HG02610 (cell line): ENCODE measurements around the gene VPS37B.

Experiments
- ATAC-seq: cut with Tn5 transposase; IDR thresholded peaks from one replicate; pipeline ENCODE4 v1.9.1; 2021; ENCODE audit warnings: mild to moderate bottlenecking, moderate library complexity; ENCODE audit not compliant: unreplicated experiment

Gene VPS37B

GRCh38 chr12:122867691-122868461 is 28.0 kb downstream of the VPS37B start:
- no peak for ATAC-seq

- ATAC-seq, result no peak
These were observed 28.8 kb downstream of the VPS37B start for GRCh38 chr12:122866950-122867607.

DNA sequence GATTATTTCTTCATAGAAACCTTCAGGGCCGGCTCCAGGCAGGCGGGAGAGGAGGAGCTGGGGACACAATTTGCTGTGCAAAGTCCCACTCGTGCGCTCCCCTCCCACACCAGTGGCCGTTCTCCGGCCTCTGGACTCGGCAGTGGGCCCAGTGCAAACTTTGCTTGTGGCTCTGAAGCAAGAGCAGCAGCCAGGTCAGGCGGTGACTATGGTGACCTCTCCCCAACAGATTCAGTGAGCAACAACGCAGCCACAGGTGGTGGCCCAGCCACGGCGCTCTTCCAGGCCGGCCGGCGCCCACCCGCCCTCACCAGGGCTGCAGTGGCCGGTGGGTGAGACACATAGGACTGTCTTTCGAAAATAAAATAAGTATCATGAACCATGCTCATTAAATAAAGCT is 29.5 kb downstream of the VPS37B start:
- ATAC-seq, result no peak

DNA sequence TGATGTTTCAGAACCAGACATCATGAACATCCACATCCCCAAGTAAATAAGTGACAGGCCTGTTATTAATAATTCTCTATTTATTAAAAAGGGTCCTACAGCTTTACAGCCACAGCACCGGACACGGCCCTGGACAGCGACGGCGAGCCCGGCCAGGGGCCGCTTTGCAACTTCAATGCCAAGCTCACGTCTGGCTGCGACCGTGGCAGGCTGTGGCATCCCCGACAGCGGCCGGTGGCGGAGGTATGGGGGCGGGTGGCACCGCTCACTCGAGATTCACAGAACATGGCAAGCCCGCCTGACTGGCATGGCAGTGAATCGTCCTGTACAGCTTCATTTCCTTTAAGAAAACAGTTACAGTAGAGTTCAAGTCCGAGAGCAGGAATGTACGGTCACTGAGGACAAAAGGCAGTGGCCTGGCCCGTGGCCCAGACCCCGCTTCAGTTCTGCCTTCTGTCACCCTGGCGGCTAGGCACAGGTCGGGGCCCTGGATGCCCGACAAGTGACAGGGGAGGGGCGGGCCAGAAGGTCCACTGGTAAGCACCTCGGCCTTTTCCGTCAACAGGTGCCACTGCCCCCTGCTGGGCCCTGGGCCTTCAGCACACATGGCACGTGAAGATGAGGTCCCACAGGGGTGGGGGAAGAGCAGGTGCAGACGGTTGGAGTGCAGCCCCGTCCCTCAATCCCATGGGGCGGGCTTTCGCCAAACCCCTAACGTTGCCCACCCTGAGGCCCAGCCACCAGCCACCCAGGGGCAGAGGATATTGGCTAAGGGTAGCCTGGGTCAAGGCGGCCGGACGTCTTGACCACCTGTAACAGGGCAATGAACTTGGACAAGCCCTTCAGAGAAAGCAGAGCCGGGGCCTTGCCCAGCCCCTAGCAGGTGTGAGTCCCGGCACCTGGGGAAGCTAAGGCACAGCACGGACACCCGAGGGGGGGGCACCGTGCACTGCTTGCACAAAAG is 30.4 kb downstream of the VPS37B start:
- no peak for ATAC-seq

DNA sequence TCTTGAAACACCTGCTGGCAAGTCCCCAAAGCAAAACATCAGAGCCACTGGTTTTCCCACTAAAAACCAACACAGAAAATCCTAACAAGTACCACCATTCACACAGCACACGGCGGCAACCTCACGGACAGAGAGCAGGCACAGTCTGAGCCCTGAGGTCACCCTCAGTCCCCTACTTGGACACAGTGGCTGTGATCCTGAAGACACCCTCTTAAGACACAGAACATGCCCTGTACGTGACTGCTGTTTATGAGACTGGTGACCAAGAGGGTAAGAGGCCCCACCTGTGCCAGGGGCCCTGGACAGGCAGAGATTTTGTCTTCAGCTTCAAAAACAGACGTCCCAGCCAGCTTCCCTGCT is 31.1 kb downstream of the VPS37B start:
- ATAC-seq, result no peak

GRCh38 chr12:122862872-122863701 is 32.8 kb downstream of the VPS37B start:
- ATAC-seq, result no peak

- no peak for ATAC-seq
These were observed 33.8 kb downstream of the VPS37B start for GRCh38 chr12:122862110-122862634.

DNA sequence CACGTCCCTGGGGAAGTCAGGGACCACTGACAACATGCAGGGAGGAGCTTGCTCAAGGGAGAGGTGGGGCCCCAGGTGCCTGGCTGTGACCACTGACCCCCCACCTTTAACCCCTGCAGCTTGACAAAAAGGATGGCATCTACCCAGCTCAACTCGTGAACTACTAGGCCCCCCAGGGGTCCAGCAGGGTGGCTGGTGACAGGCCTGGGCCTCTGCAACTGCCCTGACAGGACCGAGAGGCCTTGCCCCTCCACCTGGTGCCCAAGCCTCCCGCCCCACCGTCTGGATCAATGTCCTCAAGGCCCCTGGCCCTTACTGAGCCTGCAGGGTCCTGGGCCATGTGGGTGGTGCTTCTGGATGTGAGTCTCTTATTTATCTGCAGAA is 34.3 kb downstream of the VPS37B start:
- no peak for ATAC-seq

- no peak for ATAC-seq
These were observed 34.9 kb downstream of the VPS37B start for GRCh38 chr12:122860854-122861586.

- ATAC-seq, result no peak
These were observed 35.7 kb downstream of the VPS37B start for GRCh38 chr12:122860040-122860853.

- no peak for ATAC-seq
These were observed 36.5 kb downstream of the VPS37B start for GRCh38 chr12:122859303-122860039.

DNA sequence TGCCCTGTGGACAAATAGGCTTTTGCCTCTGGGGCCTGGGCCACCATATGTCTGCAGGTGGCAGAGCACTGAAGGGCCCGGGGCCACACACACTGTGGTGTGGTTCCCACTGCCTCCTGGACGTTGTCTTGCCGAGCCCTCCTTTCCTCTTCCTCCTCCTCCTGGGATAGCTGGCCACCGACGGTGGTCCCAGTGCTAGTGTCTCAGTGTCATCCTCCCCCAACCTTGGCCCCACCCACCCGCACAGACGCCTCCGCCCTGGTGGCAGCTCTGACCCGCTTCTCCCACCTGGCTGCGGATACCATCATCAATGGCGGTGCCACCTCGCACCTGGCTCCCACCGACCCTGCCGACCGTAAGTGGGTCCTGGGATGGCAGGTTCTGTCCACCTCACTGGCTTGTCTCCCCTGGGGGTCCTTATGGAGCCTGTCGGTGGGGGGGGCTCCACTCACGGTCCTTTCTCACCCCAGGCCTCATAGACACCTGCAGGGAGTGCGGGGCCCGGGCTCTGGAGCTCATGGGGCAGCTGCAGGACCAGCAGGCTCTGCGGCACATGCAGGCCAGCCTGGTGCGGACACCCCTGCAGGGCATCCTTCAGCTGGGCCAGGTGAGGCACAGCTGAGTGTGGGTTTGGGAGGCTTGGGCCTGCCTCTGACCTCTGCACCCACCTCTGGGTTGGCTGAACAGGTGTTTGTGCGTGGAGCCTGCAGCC is 37.2 kb downstream of the VPS37B start:
- no peak for ATAC-seq

DNA sequence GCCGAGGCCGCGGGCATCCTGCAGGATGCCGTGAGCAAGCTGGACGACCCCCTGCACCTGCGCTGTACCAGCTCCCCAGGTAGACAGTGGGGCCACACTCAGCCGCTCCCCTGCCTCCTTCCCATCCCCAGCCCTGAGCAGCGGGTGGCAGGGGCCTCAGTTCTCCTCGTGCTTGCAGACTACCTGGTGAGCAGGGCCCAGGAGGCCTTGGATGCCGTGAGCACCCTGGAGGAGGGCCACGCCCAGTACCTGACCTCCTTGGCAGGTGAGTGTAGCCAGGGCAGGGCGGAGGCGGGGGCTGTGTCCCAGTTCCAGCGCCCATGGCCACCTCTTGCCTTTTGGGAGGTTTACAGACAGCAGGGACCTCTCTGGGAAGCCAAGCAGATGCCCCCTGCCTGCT is 37.8 kb downstream of the VPS37B start:
- no peak for ATAC-seq

GRCh38 chr12:122856999-122857671 is 38.8 kb downstream of the VPS37B start:
- ATAC-seq, result no peak

- no peak for ATAC-seq
These were observed 39.7 kb downstream of the VPS37B start for GRCh38 chr12:122855928-122856831.
